Left ventricle myocardium superior (tissue), 1 donor: ENCODE data around the gene RLN3. TPM values are rescaled to one million over a fixed set of nuclear protein-coding genes. Genes with fewer than 3 reads are reported as not detected.
A peak's percentile ranks its signal among the peaks of the same experiment; 100 is the strongest.
"Not testable (repeated sequence)": the region's sequence is repeated elsewhere in the genome, so short reads cannot be mapped to it uniquely, and the experiment has no call there.

Source experiments
- ATAC-seq: fragments of 200-7000 bp; cut with Tn5 transposase; one replicate; pipeline ENCODE4 v1.9.1; 2020; ENCODE audit warnings: mild to moderate bottlenecking, moderate library complexity
- DNase-seq: peaks from one replicate; pipeline ENCODE4 v3.0.0-alpha.2; 2020
- intact Hi-C: fragments of 100-400 bp; cut with micrococcal nuclease; formaldehyde crosslinking; loops from one replicate; pipeline ENCODE4 v1.11.0; 2022
- total RNA-seq: library from RNA; stranded (reverse); fragmentation: NEBNext Ultra II Directional; extraction: Animal tissue kit (Norgen Biotek cat#: 25700); gene quantifications from one replicate; pipeline ENCODE4 v1.2.1, GENCODE V29; 2021
- donor health status: DM: no; HTN: yes; CAD: no; lungs with severe emphysema.

Gene RLN3
- total RNA-seq, 1 donor from 2014 or later = not detected

DNA sequence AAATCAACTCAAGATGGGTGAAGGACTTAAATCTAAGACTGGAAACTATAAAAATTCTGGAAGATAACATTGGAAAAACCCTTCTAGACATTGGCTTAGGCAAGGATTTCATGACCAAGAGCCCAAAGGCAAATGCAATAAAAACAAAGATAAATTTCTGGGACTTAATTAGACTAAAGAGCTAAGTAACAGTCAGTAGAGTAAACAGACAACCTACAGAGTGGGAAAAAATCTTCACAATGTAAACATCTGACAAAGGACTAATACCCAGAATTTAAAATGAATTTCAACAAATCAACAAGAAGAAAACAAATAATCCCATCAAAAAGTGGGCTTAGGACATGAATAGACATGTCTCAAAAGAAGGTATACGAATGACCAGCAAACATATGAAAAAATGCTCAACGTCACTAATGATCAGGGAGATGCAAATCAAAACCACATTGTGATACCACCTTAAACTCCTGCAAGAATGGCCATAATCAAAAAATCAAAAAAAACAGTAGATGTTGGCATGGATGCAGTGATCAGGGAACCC, 15.5 kb upstream of the RLN3 start:
- ATAC-seq (no peak), DNase-seq (no peak)
- intact Hi-C loops = no loop called here

DNA sequence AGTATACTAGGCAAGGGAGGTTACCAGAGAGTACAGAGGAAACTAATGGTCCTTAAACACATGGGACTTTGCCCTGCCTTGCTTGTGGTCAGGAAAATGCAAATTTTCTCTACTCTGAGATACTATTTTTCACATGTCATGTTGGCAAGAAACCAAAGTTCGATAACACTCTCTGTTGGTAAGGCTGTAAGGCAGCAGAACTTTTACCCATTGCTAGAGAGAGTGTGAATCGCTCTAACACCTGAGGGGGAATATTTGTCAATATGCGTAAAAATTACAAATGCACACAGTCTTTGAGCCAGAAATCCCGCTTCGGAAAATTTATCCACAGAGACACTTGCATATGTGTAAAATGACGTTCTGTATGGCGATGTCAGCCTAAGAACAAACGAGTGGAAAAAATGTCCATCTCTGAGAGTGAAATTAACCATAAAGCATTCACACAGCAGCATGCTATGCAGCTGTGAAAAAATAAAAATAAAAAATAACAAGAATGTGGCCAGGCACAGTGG, 12.4 kb upstream of the RLN3 start:
- intact Hi-C loops = no loop called here
- DNase-seq (no peak), ATAC-seq (no peak)

DNA sequence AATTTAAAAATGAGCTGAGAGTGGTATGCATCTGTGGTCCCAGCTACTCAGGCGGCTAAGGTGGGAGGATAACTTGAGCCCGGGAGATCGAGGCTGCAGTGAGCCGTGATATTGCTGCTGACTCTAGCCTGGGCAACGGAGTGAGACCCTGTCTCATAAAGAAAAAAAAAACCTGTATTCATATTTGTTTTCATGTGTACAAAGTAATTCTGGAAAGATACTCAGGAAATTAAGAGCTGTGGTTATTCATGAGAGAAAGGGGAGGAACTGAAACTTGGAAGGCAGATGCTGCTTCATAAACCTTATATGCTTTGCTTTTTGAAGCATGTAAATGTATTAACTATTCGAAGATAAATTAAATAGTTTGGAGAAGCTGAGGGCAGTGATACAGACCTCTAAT, 8.8 kb upstream of the RLN3 start:
- DNase-seq (peak; percentile 1), ATAC-seq (no peak)
- intact Hi-C loops = no loop called here

DNA sequence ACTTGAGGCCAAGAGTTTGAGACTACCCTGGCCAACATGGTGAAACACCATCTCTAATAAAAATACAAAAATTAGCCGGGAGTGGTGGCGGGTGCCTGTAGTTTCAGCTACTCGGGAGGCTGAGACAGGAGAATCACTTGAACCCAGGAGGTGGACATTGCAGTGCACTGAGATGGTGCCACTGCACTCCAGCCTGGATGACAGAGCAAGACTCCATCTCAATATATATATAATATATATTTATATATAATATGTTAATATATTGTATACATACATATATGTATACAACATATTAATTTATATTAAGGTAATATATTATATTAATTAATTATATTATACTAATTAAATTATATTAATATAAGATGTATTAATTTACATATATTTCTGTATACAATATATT, 8.2 kb upstream of the RLN3 start:
- DNase-seq = peak; percentile 3
- ATAC-seq, intact Hi-C loops: not testable (repeated sequence)

DNA sequence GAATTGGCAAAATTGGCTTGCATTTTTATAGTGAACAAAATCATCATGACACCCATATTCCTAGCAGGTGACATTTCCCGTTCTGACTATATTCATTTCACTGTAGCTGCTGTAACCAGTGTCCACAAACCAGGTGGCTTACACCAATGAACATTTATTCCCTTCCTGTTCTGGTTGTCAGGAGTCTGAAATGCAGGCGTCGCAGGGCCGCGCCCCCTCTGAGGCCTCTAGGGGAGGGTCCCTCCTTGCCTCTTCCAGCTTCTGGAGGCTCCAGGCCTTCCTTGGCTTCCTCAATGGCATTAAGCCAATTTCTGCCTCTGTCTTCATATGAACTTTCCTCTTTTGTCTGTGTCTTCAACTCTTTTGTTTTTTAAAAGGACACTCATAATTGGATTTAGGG, 6.5 kb upstream of the RLN3 start:
- peak; percentile 38 for DNase-seq
- intact Hi-C loops = no loop called here

DNA sequence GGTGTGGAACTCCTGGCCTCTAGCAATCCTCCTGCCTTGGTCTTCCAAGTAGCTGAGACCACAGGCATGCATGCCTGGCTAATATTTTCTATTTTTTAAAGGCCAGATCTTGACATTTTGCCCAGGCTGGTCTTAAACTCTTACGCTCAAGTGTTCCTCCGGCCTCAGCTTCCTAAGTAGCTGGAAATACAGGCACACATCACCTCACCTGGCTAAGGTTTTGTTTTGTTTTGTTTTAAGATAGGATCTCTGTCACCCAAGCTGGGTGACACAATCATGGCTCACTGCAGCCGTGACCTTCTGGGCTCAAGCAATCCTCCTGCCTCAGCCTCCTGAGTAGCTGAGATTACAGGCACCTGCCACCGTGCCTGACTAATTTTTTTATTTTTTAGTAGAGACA, 5.5 kb upstream of the RLN3 start:
- ATAC-seq = no peak
- intact Hi-C loops = no loop called here
- DNase-seq = no peak

More for the DNA sequence above, 6.5 kb upstream of the RLN3 start:
- ATAC-seq = no peak

DNA sequence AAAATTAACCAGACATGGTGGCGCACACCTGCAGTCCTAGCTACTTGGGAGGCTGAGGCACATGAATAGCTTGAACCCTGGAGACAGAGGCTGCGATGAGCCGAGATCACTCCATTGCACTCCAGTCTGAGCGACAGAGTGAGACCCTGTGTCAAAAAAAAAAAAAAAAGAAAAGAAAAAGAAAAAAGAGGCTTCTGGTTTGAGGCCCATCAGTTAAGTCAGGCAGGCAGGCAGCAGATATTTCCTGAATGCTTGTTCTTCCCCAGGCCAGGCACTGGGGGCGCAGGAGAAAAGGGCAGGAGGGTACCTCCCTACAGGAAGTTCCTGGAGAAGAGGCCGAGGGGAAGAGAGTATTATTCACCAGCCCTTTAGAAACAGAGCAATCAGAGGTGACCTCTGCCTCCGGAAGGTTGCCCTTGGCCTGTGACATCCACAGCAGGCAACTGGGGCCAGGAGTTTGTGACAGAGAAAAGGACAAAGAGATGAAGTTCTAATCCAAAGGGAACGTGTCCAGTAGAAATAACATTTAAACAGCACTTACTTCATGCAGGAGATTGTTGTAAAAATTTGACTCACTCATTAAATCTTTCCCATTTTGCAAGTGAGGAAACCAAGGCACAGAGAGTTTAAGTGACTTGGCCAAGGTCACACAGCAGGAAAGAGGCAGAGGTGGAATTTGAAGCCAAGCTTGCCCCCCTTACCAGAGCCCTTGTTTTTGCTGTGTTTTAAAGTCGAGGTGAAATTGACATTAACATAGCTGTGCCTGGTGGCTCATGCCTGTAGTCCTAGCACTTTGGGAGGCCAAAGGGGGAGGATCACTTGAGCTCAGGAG, 4.3 kb upstream of the RLN3 start:
- DNase-seq = peak; percentile 40
- intact Hi-C loops = no loop called here

DNA sequence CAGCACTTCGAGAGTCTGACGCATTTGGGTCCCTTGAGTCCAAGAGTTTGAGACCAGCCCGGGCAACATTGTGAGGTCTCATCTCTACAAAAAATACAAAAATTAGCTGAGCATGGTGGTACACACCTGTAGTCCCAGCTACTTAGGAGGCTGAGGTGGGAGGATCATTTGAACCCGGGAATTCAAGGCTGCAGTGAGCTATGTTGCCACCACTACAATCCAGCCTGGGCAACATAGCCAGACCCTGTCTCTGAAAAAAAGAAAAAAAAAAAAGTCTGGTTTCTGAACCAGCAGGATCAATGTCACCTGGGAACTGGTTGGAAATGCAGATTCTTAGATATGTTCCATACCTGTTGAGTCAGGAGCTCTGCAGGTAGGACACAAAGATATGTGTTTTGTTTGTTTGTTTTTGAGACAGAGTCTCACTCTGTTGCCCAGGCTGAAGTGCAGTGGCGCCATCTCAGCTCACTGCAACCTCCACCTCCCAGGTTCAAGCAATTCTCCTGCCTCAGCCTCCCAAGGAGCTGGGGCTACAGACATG, 1.2 kb upstream of the RLN3 start:
- intact Hi-C loops, ATAC-seq: not testable (repeated sequence)
- DNase-seq = peak; percentile 6

More for the DNA sequence above, 4.3 kb upstream of the RLN3 start:
- peak; percentile 74 for ATAC-seq

DNA sequence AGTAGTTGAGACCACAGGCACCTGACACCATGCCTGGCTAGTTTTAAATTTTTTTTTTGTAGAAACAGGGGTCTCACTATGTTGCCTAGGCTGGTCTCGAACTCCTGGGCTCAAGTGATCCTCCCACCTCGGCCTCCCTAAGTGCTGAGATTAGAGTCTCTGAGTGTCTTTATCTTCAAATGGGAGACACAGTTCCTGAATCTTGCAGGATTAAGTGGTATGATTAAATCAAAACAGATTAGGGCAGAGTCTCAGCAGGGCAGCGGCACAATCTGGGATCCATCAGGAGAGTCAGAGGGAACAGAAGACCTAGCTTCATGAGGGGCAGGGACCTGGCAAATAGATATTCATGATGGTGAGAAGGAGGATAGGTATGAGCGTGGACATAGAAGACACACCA, 953 bp downstream of the RLN3 start:
- intact Hi-C loops = no loop called here
- peak; percentile 2 for DNase-seq
- no peak for ATAC-seq

DNA sequence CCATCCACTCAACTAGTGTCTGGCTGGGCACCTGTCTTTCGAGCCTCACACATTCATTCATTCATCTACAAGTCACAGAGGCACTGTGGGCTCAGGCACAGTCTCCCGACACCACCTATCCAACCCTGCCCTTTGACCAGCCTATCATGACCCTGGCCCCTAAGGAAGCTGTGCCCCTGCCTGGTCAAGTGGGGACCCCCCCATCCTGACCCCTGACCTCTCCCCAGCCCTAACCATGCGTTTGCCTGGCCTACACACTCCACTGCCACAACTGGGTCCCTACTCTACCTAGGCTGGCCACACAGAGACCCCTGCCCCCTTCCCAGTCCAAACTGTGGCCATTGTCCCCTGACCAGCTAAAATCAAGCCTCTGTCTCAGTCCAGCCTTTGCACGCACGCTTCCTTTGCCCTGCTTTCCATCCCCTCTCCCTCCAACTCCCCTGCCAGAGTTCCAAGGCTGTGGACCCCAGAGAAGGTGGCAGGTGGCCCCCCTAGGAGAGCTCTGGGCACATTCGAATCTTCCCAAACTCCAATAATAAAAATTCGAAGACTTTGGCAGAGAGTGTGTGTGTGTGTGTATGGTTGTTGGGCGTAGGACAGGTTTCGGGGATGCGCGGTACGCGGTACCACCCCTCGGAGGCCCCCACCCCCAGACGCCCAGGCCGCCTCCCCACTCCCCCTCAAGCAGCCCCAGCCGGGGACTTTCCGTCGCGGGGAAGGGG, 3.2 kb downstream of the RLN3 start:
- peak; percentile 15 for DNase-seq
- no peak for ATAC-seq
- intact Hi-C loops = no loop called here

DNA sequence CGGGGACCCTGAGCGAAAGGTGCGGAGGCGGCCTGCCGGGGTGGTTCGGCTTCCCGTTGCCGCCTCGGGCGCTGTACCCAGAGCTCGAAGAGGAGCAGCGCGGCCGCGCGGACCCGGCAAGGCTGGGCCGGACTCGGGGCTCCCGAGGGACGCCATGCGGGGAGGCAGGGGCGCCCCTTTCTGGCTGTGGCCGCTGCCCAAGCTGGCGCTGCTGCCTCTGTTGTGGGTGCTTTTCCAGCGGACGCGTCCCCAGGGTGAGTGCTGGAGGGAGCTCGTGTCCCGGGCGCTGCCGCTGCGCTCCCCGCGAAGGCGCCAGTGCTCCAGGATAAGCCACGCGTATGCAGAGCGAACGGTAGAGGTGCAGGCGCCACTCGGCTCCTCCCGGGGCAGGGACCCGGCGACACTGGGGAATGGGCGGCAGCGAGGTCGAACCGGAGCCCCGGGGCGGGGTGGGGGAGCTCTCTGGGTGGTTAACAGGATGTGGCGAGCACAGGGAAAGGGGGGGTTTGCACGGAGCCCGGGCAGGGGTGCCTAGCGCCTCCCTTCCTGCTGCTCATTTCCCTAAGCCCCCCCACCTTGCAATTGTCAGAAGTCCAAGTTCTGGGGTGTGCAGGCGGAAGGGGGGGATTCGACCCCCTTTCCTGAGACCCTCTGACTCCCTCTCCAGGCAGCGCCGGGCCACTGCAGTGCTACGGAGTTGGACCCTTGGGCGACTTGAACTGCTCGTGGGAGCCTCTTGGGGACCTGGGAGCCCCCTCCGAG, 4.0 kb downstream of the RLN3 start, which contains the start of gene IL27RA:
TSS of gene IL27RA (plus strand) at position 44 of the 762 bp plus-strand sequence. CDS start at position 155, 111 bp downstream.
- peak; percentile 78 for DNase-seq
- peak; percentile 85 for ATAC-seq
- intact Hi-C loops = no loop called here

DNA sequence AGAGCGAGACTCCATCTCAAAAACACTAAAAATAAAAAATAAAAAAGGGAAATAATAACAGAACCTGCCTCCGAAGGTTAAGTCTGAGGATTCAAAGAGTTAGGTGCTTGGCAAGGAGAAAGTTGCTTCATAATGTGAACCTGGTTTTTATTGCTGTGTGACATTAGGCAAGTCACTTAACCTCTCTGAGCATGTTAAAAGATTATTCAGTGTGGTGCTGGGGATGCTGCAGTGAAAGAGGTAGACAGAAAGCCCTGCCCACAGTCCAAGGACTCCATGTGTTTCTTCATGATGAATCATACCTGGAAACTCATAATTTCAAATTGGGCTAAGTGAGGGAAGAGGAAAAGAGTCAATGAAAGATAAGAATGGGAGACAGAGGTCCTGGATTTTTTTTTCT, 6.0 kb downstream of the RLN3 start:
- DNase-seq (no peak), ATAC-seq (no peak)
- intact Hi-C loops = no loop called here

DNA sequence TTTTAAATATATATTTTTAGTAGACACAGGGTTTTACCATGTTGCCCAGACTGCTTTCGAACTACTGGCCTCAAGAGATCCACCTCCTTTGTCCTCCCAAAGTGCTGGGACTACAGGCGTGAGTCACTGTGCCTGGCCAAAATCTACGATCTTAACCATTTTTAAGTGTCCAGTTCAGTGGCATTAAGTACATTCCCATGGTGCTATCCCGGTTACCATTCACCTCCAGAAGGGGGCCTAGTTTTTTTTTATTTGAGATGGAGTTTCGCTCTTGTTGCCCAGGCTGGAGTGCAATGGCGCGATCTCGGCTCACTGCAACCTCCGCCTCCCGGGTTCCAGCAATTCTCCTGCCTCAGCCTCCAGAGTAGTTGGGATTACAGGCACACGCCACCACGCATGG, 7.2 kb downstream of the RLN3 start:
- intact Hi-C loops, DNase-seq: not testable (repeated sequence)

DNA sequence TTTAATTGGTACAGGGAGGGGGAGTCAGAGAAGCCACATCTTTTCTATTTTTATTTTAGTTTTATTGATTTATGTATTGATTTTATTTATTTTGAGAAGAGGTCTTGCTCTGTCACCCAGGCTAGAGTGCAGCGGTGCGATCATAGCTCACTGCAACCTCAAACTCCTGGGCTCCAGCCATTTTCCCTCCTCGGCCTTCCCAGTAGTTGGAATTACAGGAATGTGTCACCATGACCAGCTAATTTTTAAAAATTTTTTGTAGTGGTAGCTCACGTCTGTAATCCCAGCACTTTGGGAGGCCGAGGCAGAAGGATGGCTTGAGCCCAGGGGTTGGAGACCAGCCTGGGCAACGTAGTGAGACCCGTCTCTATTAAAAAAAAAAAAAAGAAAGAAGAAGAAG, 7.8 kb downstream of the RLN3 start:
- DNase-seq = no peak
- no peak for ATAC-seq
- intact Hi-C loops = no loop called here

More for the DNA sequence above, 7.2 kb downstream of the RLN3 start:
- ATAC-seq = not testable (repeated sequence)

DNA sequence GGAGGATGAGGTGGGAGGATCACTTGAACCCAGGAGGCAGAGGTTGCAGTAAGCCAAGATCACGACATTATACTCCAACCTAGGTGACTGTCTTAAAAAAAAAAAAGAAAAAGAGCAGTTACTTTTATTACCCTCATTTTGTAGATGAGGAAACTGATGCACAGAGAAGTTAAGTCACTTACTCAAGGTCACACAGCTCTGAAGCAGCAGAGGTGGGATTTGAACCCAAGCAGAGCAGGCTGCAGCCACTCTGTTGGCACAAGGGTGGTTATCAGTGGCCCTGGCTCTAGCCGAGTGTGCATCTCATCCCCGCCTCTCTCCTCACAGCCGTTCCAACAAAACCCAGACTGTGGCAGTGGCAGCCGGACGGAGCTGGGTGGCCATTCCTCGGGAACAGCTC, 11.2 kb downstream of the RLN3 start:
- intact Hi-C loops = no loop called here
- no peak for DNase-seq
- ATAC-seq = no peak

DNA sequence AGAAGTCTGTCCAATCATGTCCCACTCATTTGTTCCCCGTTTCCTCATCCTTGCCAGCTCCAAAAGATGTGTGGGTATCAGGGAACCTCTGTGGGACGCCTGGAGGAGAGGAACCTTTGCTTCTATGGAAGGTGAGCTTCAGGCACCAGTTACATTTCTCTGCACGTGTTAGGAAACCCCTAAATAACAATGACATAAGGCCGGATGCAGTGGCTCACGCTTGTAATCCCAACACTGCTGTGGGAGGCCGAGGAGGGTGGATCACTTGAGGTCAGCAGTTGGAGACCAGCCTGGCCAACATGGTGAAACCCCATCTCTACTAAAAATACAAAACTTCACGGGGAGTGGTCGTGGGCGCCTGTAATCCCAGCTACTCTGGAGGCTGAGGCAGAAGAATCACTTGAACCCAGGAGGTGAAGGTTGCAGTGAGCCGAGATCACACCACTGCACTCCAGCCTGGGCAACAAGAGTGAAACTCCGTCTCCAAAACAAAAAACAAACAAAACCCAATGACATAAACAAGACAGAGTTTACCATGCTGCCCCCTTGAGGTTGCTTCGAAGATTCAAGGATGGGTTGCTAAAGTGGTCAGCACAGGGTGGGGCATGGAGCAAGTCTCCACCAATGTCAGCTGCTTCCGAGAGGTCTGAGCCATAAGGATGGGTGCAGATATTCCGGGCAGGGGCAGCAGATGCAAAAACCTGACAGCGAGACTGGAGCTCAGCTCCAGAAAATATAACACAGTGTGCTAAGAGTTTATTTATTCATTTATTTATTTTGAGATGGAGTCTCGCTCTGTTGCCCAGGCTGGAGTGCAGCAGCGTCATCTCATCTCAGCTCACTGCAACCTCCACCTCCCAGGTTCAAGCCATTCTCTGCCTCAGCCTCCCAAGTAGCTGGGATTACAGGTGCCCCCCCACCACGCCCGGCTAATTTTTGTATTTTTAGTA, 15.0 kb downstream of the RLN3 start:
- DNase-seq, intact Hi-C loops: not testable (repeated sequence)
- ATAC-seq = peak; percentile 88

DNA sequence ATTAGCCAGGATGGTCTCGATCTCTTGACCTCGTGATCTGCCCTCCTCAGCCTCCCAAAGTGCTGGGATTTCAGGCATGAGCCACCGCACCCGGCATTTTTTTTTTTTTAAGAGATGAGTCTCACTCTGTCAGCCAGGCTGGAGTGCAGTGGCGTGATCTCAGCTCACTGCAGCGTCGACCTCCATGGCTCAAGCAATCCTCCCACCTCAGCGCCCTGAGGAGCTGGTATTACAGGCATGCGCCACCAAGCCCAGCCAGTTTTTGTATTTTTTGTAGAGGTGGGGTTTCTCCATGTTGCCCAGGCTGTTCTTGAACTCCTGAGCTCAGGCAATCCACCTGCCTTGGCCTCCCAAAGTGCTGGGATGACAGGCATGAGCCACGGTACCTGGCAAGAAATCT, 19.9 kb downstream of the RLN3 start:
- ATAC-seq, intact Hi-C loops, DNase-seq: not testable (repeated sequence)
